ENCODE results near the gene TRIM17.

The TRIM17 gene

DNA sequence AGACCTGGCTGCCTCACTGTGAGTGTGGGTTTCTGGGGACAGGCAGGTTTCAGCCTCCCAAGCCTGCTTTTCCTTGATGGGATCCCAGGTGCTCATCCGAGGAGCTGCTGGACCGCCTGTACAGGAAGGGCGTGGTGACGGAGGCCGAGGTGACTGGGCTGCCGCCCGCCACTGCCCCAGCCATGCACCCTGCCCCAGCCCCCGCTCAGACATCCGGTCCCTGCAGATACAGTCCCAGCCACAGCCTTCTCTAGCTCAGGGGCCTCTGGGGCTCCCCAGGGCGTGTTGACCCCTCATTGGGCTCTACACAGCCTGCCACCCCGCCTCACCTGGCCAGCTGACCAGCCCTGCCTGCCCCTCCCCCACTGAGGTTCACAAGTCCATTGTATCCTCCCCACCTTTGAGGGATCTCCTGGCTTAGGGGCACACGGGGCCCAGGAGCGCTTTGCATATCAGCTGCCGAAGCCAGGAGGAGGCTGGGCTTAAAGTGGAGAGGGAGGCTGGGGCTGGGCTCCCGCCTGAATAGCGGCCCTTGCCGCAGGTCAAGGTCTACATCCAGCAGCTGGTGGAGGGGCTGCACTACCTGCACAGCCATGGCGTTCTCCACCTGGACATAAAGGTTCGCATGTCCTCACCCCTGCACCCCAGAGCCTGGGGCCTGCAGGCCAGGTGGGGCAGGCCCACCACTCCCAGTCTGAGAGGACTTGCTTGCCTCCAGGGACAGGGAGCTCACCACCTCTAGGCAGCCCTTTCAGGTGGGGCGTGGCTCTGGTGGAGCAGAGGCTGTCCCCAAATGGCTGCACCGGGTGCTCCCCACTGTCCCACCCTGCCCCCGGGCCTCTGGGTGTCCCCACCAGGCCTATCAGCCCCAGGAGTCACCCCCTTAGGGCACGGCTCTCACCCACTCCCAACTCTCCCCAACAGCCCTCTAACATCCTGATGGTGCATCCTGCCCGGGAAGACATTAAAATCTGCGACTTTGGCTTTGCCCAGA lies 48.6 kb downstream of the TRIM17 start:
- no peak for DNase-seq (ENCODE audit: low read depth in 3 of 3)

DNA sequence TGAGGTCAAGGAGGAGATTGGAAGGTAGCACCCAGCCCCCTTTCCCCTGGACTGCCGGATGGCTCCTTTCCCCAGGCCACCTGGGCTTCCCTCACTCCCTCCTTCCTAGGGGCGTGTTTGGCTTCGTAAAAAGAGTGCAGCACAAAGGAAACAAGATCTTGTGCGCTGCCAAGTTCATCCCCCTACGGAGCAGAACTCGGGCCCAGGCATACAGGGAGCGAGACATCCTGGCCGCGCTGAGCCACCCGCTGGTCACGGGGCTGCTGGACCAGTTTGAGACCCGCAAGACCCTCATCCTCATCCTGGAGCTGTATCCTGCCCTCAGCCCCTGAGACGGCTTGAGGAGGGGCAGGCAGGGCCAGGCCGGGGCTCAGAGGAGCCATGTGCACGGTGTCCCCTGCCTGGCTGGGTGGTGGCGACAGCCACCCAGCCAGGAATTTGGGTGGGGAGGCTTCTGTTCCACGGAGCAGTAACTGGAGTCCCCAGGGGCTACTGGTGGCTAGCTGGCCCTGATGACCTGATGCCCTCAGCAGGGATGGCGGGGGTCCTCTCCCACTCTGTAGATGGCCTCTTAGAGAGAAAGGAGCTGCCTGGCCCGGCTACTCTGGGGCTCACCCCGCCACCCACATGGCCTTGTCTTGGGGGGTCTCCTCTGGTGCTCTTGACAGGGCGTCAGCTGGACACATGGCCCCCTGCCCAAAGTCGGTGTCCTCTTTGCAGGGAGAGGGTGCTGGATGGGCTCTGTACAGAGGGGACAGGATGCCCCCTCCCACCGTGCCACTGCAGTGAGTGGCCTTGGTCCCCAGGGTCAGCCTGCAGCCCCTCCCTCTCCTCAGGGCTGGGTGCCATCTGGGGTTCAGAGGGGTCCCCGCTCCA lies 49.6 kb downstream of the TRIM17 start:
- no peak for DNase-seq (ENCODE audit: low read depth in 3 of 3)

DNA sequence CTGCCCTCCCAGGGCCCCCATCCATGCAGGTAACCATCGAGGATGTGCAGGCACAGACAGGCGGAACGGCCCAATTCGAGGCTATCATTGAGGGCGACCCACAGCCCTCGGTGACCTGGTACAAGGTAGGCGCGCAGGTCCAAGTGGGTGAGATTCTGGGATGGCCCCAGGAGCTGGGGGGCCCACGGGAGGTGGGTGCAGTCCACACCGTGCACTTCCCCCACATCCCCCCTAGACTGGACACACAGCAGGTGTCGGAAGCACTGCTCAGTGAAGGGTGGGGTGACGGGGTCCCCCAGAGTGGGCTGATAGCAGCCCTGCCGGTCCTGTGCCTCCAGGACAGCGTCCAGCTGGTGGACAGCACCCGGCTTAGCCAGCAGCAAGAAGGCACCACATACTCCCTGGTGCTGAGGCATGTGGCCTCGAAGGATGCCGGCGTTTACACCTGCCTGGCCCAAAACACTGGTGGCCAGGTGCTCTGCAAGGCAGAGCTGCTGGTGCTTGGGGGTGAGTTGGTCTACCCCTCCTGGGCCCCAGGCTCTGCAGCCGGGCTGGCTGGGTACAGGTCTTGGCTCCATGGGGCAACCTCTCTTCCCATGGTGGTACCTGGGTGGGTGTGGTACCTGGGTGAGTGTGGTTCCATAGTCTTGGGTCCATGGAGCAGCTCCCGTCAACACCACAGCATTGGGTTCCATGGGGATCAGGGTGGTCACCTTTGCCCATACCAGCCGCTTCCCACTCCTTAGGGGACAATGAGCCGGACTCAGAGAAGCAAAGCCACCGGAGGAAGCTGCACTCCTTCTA lies 50.4 kb downstream of the TRIM17 start:
- no peak for DNase-seq (ENCODE audit: low read depth in 3 of 3)

GRCh38 chr1:228365271-228366061 lies 51.2 kb downstream of the TRIM17 start:
- DNase-seq (ENCODE audit: low read depth in 3 of 3) = no peak

- DNase-seq (ENCODE audit: low read depth in 3 of 3) = no peak
Observed at GRCh38 chr1:228364706-228365213, 51.9 kb downstream of the TRIM17 start.

DNA sequence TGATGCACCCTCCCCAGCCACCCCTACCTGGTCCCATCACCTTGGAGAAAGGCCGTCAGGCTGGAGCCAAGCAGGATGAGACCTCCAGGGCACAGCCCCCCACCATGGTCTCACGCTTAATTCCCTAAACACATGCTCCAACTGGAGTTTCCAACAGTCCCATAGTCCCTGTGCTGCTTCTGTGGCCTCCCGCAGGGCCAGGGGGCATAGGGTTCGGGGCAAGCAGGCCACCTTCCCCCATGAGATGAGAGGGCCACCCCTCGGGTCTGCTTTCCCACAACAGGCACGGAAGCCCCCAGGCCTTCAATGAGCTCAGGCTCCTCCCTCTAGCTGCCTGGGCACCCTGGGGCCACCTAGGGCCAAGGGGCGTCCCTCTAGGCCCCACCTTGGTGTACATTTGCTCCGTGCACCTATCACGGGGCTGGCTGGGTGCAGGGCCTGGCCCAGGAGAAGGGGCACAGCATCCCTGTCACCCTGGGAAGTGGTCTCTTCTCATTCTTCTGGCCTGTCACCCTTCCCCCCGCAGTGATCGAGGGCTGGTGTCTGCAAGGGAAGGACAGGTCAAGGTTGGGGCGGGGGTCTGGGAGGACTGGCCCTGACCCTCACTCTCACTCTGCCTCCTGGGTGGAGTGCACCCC lies 52.5 kb downstream of the TRIM17 start:
- no peak for DNase-seq (ENCODE audit: low read depth in 3 of 3)

GRCh38 chr1:228363686-228364067 lies 53.0 kb downstream of the TRIM17 start:
- DNase-seq (ENCODE audit: low read depth in 3 of 3) = no peak

DNA sequence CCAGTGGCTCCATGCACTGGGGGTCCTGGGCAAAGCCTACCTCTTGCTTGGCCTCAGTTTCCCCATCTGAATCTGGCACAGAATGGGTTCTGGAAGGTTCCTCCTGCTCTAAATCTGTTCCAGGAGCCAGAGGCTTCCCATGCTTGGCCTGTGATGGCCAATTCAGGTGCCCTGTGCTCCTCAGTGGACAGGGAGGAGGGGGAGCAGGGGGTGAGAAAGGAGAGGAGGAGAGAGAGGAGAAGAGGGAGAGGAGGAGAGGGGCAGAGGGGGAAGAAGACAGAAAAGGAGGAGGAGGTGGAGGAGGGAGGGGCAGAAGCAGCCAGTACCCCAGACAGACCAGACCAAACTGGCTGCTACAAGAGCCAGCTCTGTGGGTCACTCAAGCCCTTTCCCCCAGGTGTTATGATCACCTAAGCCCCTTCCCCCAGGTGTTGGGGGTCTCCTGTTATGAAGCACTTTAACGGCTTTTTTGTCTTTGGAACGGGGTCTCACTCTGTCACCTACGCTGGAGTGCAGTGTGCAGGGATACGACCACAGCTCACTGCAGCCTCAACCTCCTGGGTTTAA lies 53.7 kb downstream of the TRIM17 start:
- DNase-seq (ENCODE audit: low read depth in 3 of 3) = no peak

DNA sequence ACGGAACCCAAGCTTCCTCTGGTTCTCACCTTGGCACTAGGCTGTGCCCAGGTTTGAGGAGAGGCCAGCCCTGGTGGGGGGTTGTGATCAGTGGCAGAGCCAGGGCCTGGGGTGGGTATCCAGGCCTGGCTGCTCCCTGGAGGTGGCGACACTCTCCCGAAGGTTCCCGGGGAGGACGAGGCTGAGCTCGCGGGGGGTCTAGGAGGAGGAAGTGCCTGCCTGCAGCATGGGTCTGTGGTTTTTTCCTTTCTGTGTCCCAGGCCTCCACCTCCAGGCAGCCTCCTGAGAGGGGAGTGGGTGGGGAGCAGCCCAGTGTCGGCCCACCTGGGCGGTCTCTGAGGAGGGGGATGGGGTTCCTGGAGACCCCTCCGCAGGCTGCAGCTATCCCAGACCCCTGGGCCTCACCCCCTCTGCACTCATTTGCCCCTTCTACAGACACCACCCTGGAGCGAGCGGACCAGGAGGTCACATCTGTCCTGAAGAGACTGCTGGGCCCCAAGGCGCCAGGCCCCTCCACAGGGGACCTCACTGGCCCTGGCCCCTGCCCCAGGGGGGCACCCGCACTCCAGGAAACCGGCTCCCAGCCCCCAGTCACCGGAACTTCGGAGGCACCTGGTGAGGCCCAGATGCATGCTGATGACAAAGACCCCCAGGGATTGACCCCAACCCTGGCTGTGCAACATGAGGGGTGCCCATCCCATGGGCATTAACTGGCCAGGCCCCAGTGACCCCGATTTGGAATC lies 54.3 kb downstream of the TRIM17 start:
- no peak for DNase-seq (ENCODE audit: low read depth in 3 of 3)

GRCh38 chr1:228361314-228362140 lies 55.1 kb downstream of the TRIM17 start:
- DNase-seq (ENCODE audit: low read depth in 3 of 3) = no peak

DNA sequence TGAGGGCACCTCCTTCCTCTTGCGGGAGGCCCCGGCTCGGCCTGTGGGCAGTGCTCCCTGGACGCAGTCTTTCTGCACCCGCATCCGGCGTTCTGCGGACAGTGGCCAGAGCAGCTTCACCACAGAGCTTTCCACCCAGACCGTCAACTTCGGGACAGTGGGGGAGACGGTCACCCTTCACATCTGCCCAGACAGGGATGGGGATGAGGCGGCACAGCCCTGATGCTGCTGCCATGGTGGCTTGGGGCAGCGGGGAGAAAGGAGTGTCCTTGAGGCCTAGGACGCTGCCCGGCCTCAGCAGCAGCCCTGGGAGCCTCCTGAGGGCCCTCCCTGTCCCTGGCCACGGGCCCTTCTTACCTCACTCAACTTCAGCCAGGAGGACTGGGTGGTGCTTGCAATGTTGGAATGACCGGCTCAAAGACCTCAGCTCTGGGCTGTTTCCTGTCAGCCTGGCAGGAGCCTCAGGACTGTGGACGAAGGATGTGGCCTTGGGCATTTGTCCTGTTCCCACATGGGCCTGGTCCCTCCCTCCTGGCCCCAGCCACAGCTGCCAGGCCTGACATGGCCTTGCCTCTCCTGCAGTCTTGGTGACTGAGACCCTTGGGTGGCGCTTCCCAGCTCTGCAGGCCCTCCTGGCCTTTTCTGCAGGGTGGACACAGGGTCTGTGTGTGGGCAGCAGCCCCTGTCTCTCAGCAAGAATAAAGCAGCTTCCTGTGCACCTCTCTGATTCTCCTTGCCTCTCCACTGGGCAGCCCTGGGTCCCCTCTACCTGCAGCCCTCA lies 55.9 kb downstream of the TRIM17 start:
- no peak for DNase-seq (ENCODE audit: low read depth in 3 of 3)

DNA sequence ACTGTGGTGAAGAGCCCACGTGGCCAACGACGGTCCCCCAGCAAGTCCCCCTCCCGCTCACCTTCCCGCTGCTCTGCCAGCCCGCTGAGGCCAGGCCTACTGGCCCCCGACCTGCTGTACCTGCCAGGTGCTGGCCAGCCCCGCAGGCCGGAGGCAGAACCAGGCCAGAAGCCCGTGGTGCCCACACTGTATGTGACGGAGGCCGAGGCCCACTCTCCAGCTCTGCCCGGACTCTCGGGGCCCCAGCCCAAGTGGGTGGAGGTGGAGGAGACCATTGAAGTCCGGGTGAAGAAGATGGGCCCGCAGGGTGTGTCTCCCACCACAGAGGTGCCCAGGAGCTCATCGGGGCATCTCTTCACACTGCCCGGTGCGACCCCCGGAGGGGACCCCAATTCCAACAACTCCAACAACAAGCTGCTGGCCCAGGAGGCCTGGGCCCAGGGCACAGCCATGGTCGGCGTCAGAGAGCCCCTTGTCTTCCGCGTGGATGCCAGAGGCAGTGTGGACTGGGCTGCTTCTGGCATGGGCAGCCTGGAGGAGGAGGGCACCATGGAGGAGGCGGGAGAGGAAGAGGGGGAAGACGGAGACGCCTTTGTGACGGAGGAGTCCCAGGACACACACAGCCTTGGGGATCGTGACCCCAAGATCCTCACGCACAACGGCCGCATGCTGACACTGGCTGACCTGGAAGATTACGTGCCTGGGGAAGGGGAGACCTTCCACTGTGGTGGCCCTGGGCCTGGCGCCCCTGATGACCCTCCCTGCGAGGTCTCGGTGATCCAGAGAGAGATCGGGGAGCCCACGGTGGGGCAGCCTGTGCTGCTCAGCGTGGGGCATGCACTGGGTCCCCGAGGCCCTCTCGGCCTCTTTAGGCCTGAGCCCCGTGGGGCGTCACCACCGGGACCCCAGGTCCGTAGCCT lies 56.8 kb downstream of the TRIM17 start:
- no peak for DNase-seq (ENCODE audit: low read depth in 3 of 3)

- DNase-seq (ENCODE audit: low read depth in 3 of 3) = no peak
Observed at GRCh38 chr1:228358764-228359612, 57.7 kb downstream of the TRIM17 start.

- DNase-seq (ENCODE audit: low read depth in 3 of 3) = no peak
Observed at GRCh38 chr1:228358039-228358763, 58.5 kb downstream of the TRIM17 start.

All from stimulated activated CD4-positive, alpha-beta T cell treated with anti-CD3 and anti-CD28 coated beads, TNF-alpha, amount 100 ng/mL, for 4 hours (primary cell).